HepG2 (cell line): ENCODE measurements around the gene FAM131A. TPM values are rescaled to one million over a fixed set of nuclear protein-coding genes. Genes with fewer than 3 reads are reported as not detected.
A peak's percentile ranks its signal among the peaks of the same experiment; 100 is the strongest.

Experiments
- BRD4 ChIP-seq: sonication (generic); formaldehyde crosslinking; IDR thresholded peaks from 2 replicates; pipeline ENCODE4 v1.4.0; 2020; ENCODE audit warnings: missing genetic modification reagents
- CCAR2 ChIP-seq: fragments of 200-400 bp; formaldehyde crosslinking; optimal IDR thresholded peaks from 2 replicates; pipeline ENCODE3; 2018; ENCODE audit warnings: low read depth, mild to moderate bottlenecking, low read length, moderate library complexity
- DNMT1 ChIP-seq: sonication (generic); formaldehyde crosslinking; IDR thresholded peaks from 2 replicates; pipeline ENCODE4 v1.5.1; 2020; ENCODE audit warnings: mild to moderate bottlenecking, missing genetic modification reagents
- JARID2 ChIP-seq: sonication (generic); formaldehyde crosslinking; IDR thresholded peaks from 2 replicates; pipeline ENCODE4 v1.8.1; 2023; ENCODE audit warnings: missing genetic modification reagents, inconsistent platforms; ENCODE audit not compliant: insufficient replicate concordance
- KDM2A ChIP-seq: sonication (generic); formaldehyde crosslinking; IDR thresholded peaks from 2 replicates; pipeline ENCODE4 v1.4.0; 2020; ENCODE audit warnings: low read depth, missing genetic modification reagents, borderline replicate concordance
- KLF11 ChIP-seq: IDR thresholded peaks from 2 replicates; pipeline ENCODE4 v1.6.1; 2016; ENCODE audit warnings: missing compliant biosample characterization
- KLF12 ChIP-seq: sonication (generic); formaldehyde crosslinking; IDR thresholded peaks from 2 replicates; pipeline ENCODE4 v1.4.0; 2020; ENCODE audit warnings: missing genetic modification reagents, borderline replicate concordance
- KLF16 ChIP-seq, 2 experiments: sonication (generic) in 1 of 2; formaldehyde crosslinking in 1 of 2; IDR thresholded peaks; 2 replicates each; pipeline versions ENCODE4 v1.6.1 to v1.8.0; 2016 to 2023; ENCODE audit warnings: missing genetic modification reagents in 2 of 2, missing compliant biosample characterization in 1 of 2
- NFRKB ChIP-seq: fragments of 450-650 bp; IDR thresholded peaks from 2 replicates; pipeline ENCODE4 v1.6.1; 2017
- PHF5A ChIP-seq: IDR thresholded peaks from one replicate; pipeline ENCODE4 v1.6.1; 2018; ENCODE audit warnings: low read depth, missing genetic modification reagents; ENCODE audit not compliant: unreplicated experiment
- SCMH1 ChIP-seq: sonication (generic); formaldehyde crosslinking; IDR thresholded peaks from 2 replicates; pipeline ENCODE4 v1.9.0; 2021; ENCODE audit warnings: missing genetic modification reagents, mild to moderate bottlenecking, borderline replicate concordance
- SRSF4 ChIP-seq: fragments of 200-400 bp; formaldehyde crosslinking; IDR thresholded peaks from one replicate; pipeline ENCODE4 v1.6.1; 2018; ENCODE audit warnings: mild to moderate bottlenecking, low read depth, low read length, moderate library complexity; ENCODE audit not compliant: poor library complexity, severe bottlenecking
- TCF7 ChIP-seq: sonication (generic); IDR thresholded peaks from 2 replicates; pipeline ENCODE4 v1.6.1; 2016; ENCODE audit warnings: antibody characterized with exemption, low read depth
- TEAD3 ChIP-seq: optimal IDR thresholded peaks from 2 replicates; pipeline ENCODE3; 2016; ENCODE audit warnings: borderline replicate concordance
- ZC3H13 ChIP-seq: sonication (generic); formaldehyde crosslinking; IDR thresholded peaks from 2 replicates; pipeline ENCODE4 v1.8.1; 2023; ENCODE audit warnings: mild to moderate bottlenecking, missing genetic modification reagents, moderate library complexity
- ZNF20 ChIP-seq: sonication (generic); formaldehyde crosslinking; IDR thresholded peaks from 2 replicates; pipeline ENCODE4 v1.4.0; 2020; ENCODE audit warnings: mild to moderate bottlenecking, moderate library complexity, missing genetic modification reagents
- ZNF33B ChIP-seq: sonication (generic); formaldehyde crosslinking; IDR thresholded peaks from 2 replicates; pipeline ENCODE4 v1.5.1; 2020; ENCODE audit warnings: mild to moderate bottlenecking, missing genetic modification reagents
- ZNF589 ChIP-seq: sonication (generic); formaldehyde crosslinking; conservative IDR thresholded peaks from 2 replicates; pipeline ENCODE4 v1.8.0; 2022; ENCODE audit warnings: mild to moderate bottlenecking, moderate library complexity, missing genetic modification reagents
- ZNF616 ChIP-seq: sonication (generic); formaldehyde crosslinking; IDR thresholded peaks from 2 replicates; pipeline ENCODE4 v1.5.0; 2020; ENCODE audit warnings: low read depth, mild to moderate bottlenecking, missing genetic modification reagents
- polyA plus RNA-seq, 8 experiments: library from polyadenylated mRNA; depleted of rRNA in 3 of 8; stranded (reverse) in 7 of 8; unstranded in 1 of 8; fragments of >200 nt; fragmentation: Illumina TruSeq in 4 of 8; extraction: Trizol in 4 of 8; gene quantifications; 2 replicates each; pipeline versions ENCODE4 v1.2.1 to v1.2.3, GENCODE V29; 2011 to 2016; ENCODE audit warnings: low read depth in 4 of 8, missing spikeins in 1 of 8, mixed read lengths in 1 of 8; ENCODE audit not compliant: insufficient read depth in 1 of 8
- total RNA-seq, 5 experiments: library from RNA; depleted of rRNA; stranded (reverse); fragments of >200 nt; fragmentation: Illumina TruSeq; extraction: Trizol; gene quantifications; 2 replicates each; pipeline ENCODE4 v1.2.3, GENCODE V29; 2016; ENCODE audit warnings: low read depth in 1 of 5
- TF ChIP-seq, protein P1 (sequence below): sonication (generic); formaldehyde crosslinking; IDR thresholded peaks from 2 replicates; pipeline ENCODE4 v1.4.0; 2020; ENCODE audit warnings: missing genetic modification reagents, borderline replicate concordance
- TF ChIP-seq, protein P2 (sequence below): sonication (generic); formaldehyde crosslinking; IDR thresholded peaks from 2 replicates; pipeline ENCODE4 v1.5.1; 2020; ENCODE audit warnings: mild to moderate bottlenecking, missing genetic modification reagents, moderate library complexity

The FAM131A gene
- total and polyA plus RNA-seq, 2 of the 13 experiments (the other 11 are each of a cell fraction or from before 2014, with no cell fraction given) = 9.2 to 9.3 TPM

DNA sequence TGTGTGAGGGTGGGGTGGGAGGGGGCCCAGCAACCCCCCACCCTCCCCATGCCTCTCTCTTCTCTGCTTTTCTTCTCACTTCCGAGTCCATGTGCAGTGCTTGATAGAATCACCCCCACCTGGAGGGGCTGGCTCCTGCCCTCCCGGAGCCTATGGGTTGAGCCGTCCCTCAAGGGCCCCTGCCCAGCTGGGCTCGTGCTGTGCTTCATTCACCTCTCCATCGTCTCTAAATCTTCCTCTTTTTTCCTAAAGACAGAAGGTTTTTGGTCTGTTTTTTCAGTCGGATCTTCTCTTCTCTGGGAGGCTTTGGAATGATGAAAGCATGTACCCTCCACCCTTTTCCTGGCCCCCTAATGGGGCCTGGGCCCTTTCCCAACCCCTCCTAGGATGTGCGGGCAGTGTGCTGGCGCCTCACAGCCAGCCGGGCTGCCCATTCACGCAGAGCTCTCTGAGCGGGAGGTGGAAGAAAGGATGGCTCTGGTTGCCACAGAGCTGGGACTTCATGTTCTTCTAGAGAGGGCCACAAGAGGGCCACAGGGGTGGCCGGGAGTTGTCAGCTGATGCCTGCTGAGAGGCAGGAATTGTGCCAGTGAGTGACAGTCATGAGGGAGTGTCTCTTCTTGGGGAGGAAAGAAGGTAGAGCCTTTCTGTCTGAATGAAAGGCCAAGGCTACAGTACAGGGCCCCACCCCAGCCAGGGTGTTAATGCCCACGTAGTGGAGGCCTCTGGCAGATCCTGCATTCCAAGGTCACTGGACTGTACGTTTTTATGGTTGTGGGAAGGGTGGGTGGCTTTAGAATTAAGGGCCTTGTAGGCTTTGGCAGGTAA, 8.1 kb downstream of the FAM131A start (continued):
- TF ChIP-seq, protein P1, sequence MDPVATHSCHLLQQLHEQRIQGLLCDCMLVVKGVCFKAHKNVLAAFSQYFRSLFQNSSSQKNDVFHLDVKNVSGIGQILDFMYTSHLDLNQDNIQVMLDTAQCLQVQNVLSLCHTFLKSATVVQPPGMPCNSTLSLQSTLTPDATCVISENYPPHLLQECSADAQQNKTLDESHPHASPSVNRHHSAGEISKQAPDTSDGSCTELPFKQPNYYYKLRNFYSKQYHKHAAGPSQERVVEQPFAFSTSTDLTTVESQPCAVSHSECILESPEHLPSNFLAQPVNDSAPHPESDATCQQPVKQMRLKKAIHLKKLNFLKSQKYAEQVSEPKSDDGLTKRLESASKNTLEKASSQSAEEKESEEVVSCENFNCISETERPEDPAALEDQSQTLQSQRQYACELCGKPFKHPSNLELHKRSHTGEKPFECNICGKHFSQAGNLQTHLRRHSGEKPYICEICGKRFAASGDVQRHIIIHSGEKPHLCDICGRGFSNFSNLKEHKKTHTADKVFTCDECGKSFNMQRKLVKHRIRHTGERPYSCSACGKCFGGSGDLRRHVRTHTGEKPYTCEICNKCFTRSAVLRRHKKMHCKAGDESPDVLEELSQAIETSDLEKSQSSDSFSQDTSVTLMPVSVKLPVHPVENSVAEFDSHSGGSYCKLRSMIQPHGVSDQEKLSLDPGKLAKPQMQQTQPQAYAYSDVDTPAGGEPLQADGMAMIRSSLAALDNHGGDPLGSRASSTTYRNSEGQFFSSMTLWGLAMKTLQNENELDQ (CRISPR knock-in tag) = no peak
- TF ChIP-seq KLF11 (CRISPR knock-in tag) (no peak), SRSF4 (no peak), ZNF33B (CRISPR knock-in tag) (no peak), ZC3H13 (CRISPR knock-in tag) (no peak), DNMT1 (CRISPR knock-in tag) (no peak), TCF7 (no peak), ZNF589 (no peak), JARID2 (CRISPR knock-in tag) (no peak), PHF5A (CRISPR knock-in tag) (no peak), ZNF616 (CRISPR knock-in tag) (no peak), NFRKB (no peak), KDM2A (CRISPR knock-in tag) (peak; percentile 72; the same call in 1 of the 2 replicates), TEAD3 (CRISPR knock-in tag) (peak; percentile 33), BRD4 (CRISPR knock-in tag) (no peak), ZNF20 (CRISPR knock-in tag) (no peak), CCAR2 (no peak), KLF16 (CRISPR knock-in tag; IDR thresholded peaks at IDR 0.05) (no peak), KLF12 (no peak), SCMH1 (CRISPR knock-in tag) (no peak)
- TF ChIP-seq, protein P2, sequence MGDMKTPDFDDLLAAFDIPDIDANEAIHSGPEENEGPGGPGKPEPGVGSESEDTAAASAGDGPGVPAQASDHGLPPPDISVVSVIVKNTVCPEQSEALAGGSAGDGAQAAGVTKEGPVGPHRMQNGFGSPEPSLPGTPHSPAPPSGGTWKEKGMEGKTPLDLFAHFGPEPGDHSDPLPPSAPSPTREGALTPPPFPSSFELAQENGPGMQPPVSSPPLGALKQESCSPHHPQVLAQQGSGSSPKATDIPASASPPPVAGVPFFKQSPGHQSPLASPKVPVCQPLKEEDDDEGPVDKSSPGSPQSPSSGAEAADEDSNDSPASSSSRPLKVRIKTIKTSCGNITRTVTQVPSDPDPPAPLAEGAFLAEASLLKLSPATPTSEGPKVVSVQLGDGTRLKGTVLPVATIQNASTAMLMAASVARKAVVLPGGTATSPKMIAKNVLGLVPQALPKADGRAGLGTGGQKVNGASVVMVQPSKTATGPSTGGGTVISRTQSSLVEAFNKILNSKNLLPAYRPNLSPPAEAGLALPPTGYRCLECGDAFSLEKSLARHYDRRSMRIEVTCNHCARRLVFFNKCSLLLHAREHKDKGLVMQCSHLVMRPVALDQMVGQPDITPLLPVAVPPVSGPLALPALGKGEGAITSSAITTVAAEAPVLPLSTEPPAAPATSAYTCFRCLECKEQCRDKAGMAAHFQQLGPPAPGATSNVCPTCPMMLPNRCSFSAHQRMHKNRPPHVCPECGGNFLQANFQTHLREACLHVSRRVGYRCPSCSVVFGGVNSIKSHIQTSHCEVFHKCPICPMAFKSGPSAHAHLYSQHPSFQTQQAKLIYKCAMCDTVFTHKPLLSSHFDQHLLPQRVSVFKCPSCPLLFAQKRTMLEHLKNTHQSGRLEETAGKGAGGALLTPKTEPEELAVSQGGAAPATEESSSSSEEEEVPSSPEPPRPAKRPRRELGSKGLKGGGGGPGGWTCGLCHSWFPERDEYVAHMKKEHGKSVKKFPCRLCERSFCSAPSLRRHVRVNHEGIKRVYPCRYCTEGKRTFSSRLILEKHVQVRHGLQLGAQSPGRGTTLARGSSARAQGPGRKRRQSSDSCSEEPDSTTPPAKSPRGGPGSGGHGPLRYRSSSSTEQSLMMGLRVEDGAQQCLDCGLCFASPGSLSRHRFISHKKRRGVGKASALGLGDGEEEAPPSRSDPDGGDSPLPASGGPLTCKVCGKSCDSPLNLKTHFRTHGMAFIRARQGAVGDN (CRISPR knock-in tag) = peak; percentile 50
